Measurements from ENCODE around the gene RAP2A. TPM values are rescaled to one million over a fixed set of nuclear protein-coding genes. Genes with fewer than 3 reads are reported as not detected.

RAP2A gene
- total and polyA plus RNA-seq, 9 of the 15 experiments (the other 6 are each of a cell fraction or from before 2014, with no cell fraction given) = 1.8 to 11.7 (median 5.6) TPM

GRCh38 chr13:97431171-97431764 is 2.7 kb upstream of the RAP2A start:
- H3K9me3 ChIP-seq (replicated peaks; ENCODE audit: control insufficient read depth, insufficient read depth, low read depth, low read length) = no peaks in the 10 kb centered on the region; the same call in 1 of the 2 replicates
- no peaks in the 10 kb centered on the region for H3K27me3 ChIP-seq (ENCODE audit: control insufficient read depth in 2 of 2, insufficient read depth in 2 of 2, low read length in 2 of 2)
- no peak overlapping the region for H3K27ac ChIP-seq (ENCODE audit: extremely low read depth, low read depth, low read length)
- BruUV-seq (replicated peaks) = no TSS peak
- H3K4me2 ChIP-seq (ENCODE audit: insufficient read depth, low read length) = no peak overlapping the region
- no peaks in the 10 kb centered on the region for H3K36me3 ChIP-seq (ENCODE audit: control insufficient read depth, insufficient read depth, low read length)
- no peak for TF ChIP-seq CBX2 (IDR thresholded peaks at IDR 0.05; ENCODE audit: insufficient read depth, low read length, poor library complexity, severe bottlenecking)
- TF ChIP-seq, protein P1, sequence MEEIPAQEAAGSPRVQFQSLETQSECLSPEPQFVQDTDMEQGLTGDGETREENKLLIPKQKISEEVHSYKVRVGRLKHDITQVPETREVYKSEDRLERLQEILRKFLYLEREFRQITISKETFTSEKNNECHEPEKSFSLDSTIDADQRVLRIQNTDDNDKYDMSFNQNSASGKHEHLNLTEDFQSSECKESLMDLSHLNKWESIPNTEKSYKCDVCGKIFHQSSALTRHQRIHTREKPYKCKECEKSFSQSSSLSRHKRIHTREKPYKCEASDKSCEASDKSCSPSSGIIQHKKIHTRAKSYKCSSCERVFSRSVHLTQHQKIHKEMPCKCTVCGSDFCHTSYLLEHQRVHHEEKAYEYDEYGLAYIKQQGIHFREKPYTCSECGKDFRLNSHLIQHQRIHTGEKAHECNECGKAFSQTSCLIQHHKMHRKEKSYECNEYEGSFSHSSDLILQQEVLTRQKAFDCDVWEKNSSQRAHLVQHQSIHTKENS (CRISPR knock-in tag; IDR thresholded peaks at IDR 0.05) = no peak
- no peak for TF ChIP-seq TAF15 (IDR thresholded peaks at IDR 0.05; ENCODE audit: low read depth, low read length)
- TF ChIP-seq FOXK2 (conservative IDR thresholded peaks at IDR 0.05 in 1 of 2, IDR thresholded peaks at IDR 0.05 in 1 of 2; ENCODE audit: low read depth in 2 of 2) = no peak
- TF ChIP-seq RBM22 (IDR thresholded peaks at IDR 0.05; ENCODE audit: low read depth, low read length, poor library complexity, severe bottlenecking) = no peak
- TF ChIP-seq NUFIP1 (IDR thresholded peaks at IDR 0.05; ENCODE audit: partially characterized antibody) = no peak
- no peak for TF ChIP-seq ZNF707 (CRISPR knock-in tag; conservative IDR thresholded peaks at IDR 0.05)
- no peak for TF ChIP-seq SREBF1 (IDR thresholded peaks at IDR 0.05; ENCODE audit: borderline replicate concordance, low read depth, low read length)
- no peak for TF ChIP-seq PTBP1 (IDR thresholded peaks at IDR 0.05; ENCODE audit: low read depth, low read length)
- TF ChIP-seq TCF7L2 (IDR thresholded peaks at IDR 0.05; ENCODE audit: low read depth, low read length) = no peak
- no peak for TF ChIP-seq POLR3G (IDR thresholded peaks at IDR 0.05; ENCODE audit: extremely low read depth, insufficient read length, insufficient replicate concordance)
- no peak for TF ChIP-seq ETV1 (tag; conservative IDR thresholded peaks at IDR 0.05; ENCODE audit: low read depth)
- no peak for TF ChIP-seq MAFK (IDR thresholded peaks at IDR 0.05; ENCODE audit: low read length)
- no peak for TF ChIP-seq NEUROD1 (IDR thresholded peaks at IDR 0.05; ENCODE audit: borderline replicate concordance, low read depth, low read length, partially characterized antibody)
- no peak for TF ChIP-seq RHOXF2B (CRISPR knock-in tag; conservative IDR thresholded peaks at IDR 0.05)
- TF ChIP-seq PRPF4 (IDR thresholded peaks at IDR 0.05; ENCODE audit: insufficient read depth, low read depth, low read length, poor library complexity, severe bottlenecking) = no peak
- H3K4me1 ChIP-seq (replicated peaks in 1 of 2; ENCODE audit: control insufficient read depth in 2 of 2, insufficient read depth in 2 of 2, low read length in 2 of 2) = peaks cover 6 to 16% of the 10 kb centered on the region in 2 experiments; a peak in 4 of 5 replicates
- WGBS (ENCODE audit: insufficient coverage, low coverage, missing lambda C conversion rate) = 37% methylated on average over 3 of the region's 4 CpGs
- no peak for ATAC-seq
- H3K79me2 ChIP-seq (ENCODE audit: control insufficient read depth, insufficient read depth, low read length) = peaks cover 17% of the 10 kb centered on the region
- no peak overlapping the region for H3K9ac ChIP-seq (ENCODE audit: insufficient read depth in 1 of 2, low read depth in 2 of 2, low read length in 2 of 2)
- POLR2A ChIA-PET = interaction anchor here (0.7 kb wide), 2 partner anchors 72 to 1287 kb away, joined by 3 to 4 read pairs; no protein-coding TSS in a partner anchor
- no peak for FAIRE-seq
- no peaks in the 10 kb centered on the region for H3K9me1 ChIP-seq (ENCODE audit: control insufficient read depth, insufficient read depth, low read length)
- H3K4me3 ChIP-seq = no peak overlapping the region
- intact Hi-C loops (cut with micrococcal nuclease) (loop anchor here (10.0 kb wide), 2 partner anchors 206 to 1756 kb away; partner anchors contain the start of genes DNAJC3 and MBNL2), in situ Hi-C loops (cut with MboI) (no loop called here)
- CTCF ChIA-PET (ENCODE audit: low intra/inter-chr PET ratio) = no interaction called here
- no peaks in the 10 kb centered on the region for H4K20me1 ChIP-seq (replicated peaks; ENCODE audit: control insufficient read depth, insufficient read depth, low read length)
- H2AFZ ChIP-seq (ENCODE audit: low read depth, low read length) = no peak overlapping the region
- DNase-seq (ENCODE audit: extremely low read depth in 1 of 4, low spot score in 3 of 4) = no peak
